Panc1 (cell line): ENCODE data around the gene CFAP100. TPM values are rescaled to one million over a fixed set of nuclear protein-coding genes. Genes with fewer than 3 reads are reported as not detected.

Source experiments
- ATAC-seq: fragments of 200-7000 bp; cut with Tn5 transposase; 2 replicates; pipeline ENCODE4 v1.9.1; 2020; ENCODE audit warnings: mild to moderate bottlenecking, moderate library complexity
- BruUV-seq: library from RNA; stranded (reverse); fragments of 400-500 nt; replicated peaks from 2 replicates; lab custom pipeline; 2021; lab: Mats Ljungman, UMichigan
- CTCF ChIA-PET: fragments of 300-600 bp; sonication (Branson Sonifier 250); formaldehyde crosslinking; loops from one replicate; lab custom pipeline; 2022; ENCODE audit warnings: antibody characterized with exemption; lab: Charles Lee
- POLR2A ChIA-PET: fragments of 300-600 bp; sonication (Branson Sonifier 250); formaldehyde crosslinking; loops from one replicate; lab custom pipeline; 2022; ENCODE audit warnings: antibody characterized with exemption; lab: Charles Lee
- DNase-seq: peaks from one replicate; pipeline ENCODE4 v3.0.0-alpha.2; 2010; ENCODE audit warnings: low read depth, low spot score
- H3K27ac ChIP-seq: 2 replicates; pipeline ENCODE4 v1.5.1; 2011; ENCODE audit warnings: mild to moderate bottlenecking, low read length, inconsistent platforms
- H3K27me3 ChIP-seq: fragments of 200-500 bp; sonication (Bioruptor generic); 2 replicates; pipeline ENCODE4 v1.6.0; 2014; ENCODE audit warnings: low read length, inconsistent platforms; ENCODE audit not compliant: control insufficient read depth, insufficient read depth
- H3K36me3 ChIP-seq: fragments of 200-500 bp; sonication (Bioruptor generic); 2 replicates; pipeline ENCODE4 v1.5.1; 2014; ENCODE audit warnings: inconsistent platforms, mild to moderate bottlenecking, low read length, moderate library complexity; ENCODE audit not compliant: control insufficient read depth, insufficient read depth
- H3K4me1 ChIP-seq: 2 replicates; pipeline ENCODE4 v1.5.1; 2011; ENCODE audit warnings: inconsistent platforms, mild to moderate bottlenecking, low read length, moderate library complexity; ENCODE audit not compliant: control insufficient read depth, insufficient read depth
- H3K4me3 ChIP-seq, 2 experiments: 2 replicates each; pipeline ENCODE4 v1.5.1; 2011 to 2012; ENCODE audit warnings: low read depth in 2 of 2, low read length in 2 of 2, mild to moderate bottlenecking in 2 of 2, inconsistent platforms in 1 of 2, moderate library complexity in 1 of 2
- H3K9me3 ChIP-seq: fragments of 200-500 bp; sonication (Bioruptor generic); 2 replicates; pipeline ENCODE4 v1.5.1; 2014; ENCODE audit warnings: low read depth, mild to moderate bottlenecking, inconsistent platforms, low read length, moderate library complexity; ENCODE audit not compliant: control insufficient read depth, insufficient read depth
- POLR2AphosphoS5 ChIP-seq: IDR thresholded peaks from 2 replicates; pipeline ENCODE4 v1.6.1; 2012; ENCODE audit warnings: mild to moderate bottlenecking, low read depth, low read length, moderate library complexity
- SIN3A ChIP-seq: IDR thresholded peaks from 2 replicates; pipeline ENCODE4 v1.6.1; 2012; ENCODE audit warnings: low read depth, mild to moderate bottlenecking, low read length, moderate library complexity, borderline replicate concordance; ENCODE audit not compliant: insufficient read depth
- TCF7L2 ChIP-seq: IDR thresholded peaks from 2 replicates; pipeline ENCODE4 v1.6.1; 2011; ENCODE audit warnings: mild to moderate bottlenecking, low read depth, low read length, inconsistent platforms
- in situ Hi-C: cut with HindIII; loops from 2 replicates; pipeline ENCODE4 v1.10.0; 2016; ENCODE audit warnings: low sequenced_read_pairs, low pct_unique_long_range_greater_than_20kb
- intact Hi-C: fragments of 100-400 bp; cut with micrococcal nuclease; formaldehyde crosslinking; loops from one replicate; pipeline ENCODE4 v1.10.0; 2022; ENCODE audit not compliant: unreplicated experiment
- total RNA-seq: library from RNA; stranded (reverse); gene quantifications from one replicate; pipeline ENCODE4 v1.2.1, GENCODE V29; 2021; ENCODE audit not compliant: unreplicated experiment
- TF ChIP-seq, protein P1 (sequence below): fragments of 450-650 bp; IDR thresholded peaks from 2 replicates; pipeline ENCODE4 v1.5.1; 2017; ENCODE audit warnings: mild to moderate bottlenecking
- TF ChIP-seq, protein P2 (sequence below), 2 experiments: IDR thresholded peaks; 2 replicates each; pipeline ENCODE4 v1.6.1; 2011 to 2012; ENCODE audit warnings: low read depth in 2 of 2, control low read depth in 1 of 2, low read length in 1 of 2, mild to moderate bottlenecking in 1 of 2, moderate library complexity in 1 of 2; ENCODE audit not compliant: insufficient read depth in 1 of 2

CFAP100 gene
- total RNA-seq, 1 experiment from 2014 or later = not detected

DNA sequence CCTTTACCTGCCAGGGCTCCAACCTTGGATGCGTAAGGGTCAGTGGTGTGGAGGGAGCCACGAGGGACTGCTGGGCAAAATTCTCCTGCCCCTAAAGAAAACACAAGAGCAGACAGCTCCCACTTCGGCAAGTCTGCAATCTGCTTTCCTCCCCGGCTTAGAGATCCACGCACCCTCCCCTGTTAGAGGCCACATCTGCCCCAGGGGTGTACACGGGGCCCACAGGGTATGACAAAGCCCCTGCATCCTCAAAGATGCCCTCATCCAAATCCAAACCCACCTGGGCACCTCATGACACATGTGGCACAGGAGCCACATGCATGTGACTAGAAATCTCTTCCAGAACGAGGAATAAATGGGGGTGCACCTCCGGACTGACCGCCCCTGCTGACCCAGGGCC is 55.5 kb downstream of the CFAP100 start:
- intact Hi-C loops = no loop called here
- ChIA-PET CTCF (interaction anchor here (0.5 kb wide), 1 partner anchor 1011 kb away, joined by 3 read pairs; no protein-coding TSS in a partner anchor), POLR2A (no interaction called here)
- DNase-seq (no peak), ATAC-seq (no peak)
- in situ Hi-C loops = no loop called here
- TF ChIP-seq, protein P1, sequence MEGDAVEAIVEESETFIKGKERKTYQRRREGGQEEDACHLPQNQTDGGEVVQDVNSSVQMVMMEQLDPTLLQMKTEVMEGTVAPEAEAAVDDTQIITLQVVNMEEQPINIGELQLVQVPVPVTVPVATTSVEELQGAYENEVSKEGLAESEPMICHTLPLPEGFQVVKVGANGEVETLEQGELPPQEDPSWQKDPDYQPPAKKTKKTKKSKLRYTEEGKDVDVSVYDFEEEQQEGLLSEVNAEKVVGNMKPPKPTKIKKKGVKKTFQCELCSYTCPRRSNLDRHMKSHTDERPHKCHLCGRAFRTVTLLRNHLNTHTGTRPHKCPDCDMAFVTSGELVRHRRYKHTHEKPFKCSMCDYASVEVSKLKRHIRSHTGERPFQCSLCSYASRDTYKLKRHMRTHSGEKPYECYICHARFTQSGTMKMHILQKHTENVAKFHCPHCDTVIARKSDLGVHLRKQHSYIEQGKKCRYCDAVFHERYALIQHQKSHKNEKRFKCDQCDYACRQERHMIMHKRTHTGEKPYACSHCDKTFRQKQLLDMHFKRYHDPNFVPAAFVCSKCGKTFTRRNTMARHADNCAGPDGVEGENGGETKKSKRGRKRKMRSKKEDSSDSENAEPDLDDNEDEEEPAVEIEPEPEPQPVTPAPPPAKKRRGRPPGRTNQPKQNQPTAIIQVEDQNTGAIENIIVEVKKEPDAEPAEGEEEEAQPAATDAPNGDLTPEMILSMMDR = no peak
- TF ChIP-seq POLR2AphosphoS5 (no peak), TCF7L2 (no peak), SIN3A (no peak)
- TF ChIP-seq, protein P2, sequence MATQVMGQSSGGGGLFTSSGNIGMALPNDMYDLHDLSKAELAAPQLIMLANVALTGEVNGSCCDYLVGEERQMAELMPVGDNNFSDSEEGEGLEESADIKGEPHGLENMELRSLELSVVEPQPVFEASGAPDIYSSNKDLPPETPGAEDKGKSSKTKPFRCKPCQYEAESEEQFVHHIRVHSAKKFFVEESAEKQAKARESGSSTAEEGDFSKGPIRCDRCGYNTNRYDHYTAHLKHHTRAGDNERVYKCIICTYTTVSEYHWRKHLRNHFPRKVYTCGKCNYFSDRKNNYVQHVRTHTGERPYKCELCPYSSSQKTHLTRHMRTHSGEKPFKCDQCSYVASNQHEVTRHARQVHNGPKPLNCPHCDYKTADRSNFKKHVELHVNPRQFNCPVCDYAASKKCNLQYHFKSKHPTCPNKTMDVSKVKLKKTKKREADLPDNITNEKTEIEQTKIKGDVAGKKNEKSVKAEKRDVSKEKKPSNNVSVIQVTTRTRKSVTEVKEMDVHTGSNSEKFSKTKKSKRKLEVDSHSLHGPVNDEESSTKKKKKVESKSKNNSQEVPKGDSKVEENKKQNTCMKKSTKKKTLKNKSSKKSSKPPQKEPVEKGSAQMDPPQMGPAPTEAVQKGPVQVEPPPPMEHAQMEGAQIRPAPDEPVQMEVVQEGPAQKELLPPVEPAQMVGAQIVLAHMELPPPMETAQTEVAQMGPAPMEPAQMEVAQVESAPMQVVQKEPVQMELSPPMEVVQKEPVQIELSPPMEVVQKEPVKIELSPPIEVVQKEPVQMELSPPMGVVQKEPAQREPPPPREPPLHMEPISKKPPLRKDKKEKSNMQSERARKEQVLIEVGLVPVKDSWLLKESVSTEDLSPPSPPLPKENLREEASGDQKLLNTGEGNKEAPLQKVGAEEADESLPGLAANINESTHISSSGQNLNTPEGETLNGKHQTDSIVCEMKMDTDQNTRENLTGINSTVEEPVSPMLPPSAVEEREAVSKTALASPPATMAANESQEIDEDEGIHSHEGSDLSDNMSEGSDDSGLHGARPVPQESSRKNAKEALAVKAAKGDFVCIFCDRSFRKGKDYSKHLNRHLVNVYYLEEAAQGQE (IDR thresholded peaks at IDR 0.05; ENCODE audit: insufficient read depth in 1 of 2, low read depth in 2 of 2, low read length in 1 of 2) = no peak
- BruUV-seq = no TSS peak
- H3K9me3 ChIP-seq = no peaks in the 10 kb centered on the region
- no peaks in the 10 kb centered on the region for H3K27me3 ChIP-seq
- H3K36me3 ChIP-seq = 0 out of 2 replicates have a peak, but pooled peaks cover 2% of the 10 kb centered on the region
- no peaks in the 10 kb centered on the region for H3K4me1 ChIP-seq
- no peak overlapping the region for H3K4me3 ChIP-seq
- H3K27ac ChIP-seq = no peak overlapping the region

DNA sequence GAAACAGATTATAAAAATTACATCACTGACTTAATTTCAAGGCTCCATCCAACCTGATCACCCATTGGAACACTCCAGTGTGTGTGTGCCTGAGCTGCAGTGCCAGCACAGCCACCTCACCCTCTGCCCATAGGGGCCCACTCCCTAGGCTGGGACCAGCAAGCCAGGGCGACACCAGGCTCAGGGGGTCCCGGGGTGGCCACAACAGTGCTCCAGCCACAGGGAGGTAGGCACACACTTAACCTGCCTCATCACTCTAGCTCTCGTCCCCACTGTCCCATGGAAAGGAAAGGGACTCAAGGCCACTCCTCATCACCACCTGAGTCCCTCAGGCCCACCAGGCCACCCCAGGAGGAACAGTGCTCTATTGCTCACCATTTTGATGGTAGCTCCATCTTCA is 56.0 kb downstream of the CFAP100 start:
- Histone ChIP-seq H3K36me3 (0 out of 2 replicates have a peak, but pooled peaks cover 2% of the 10 kb centered on the region), H3K27me3 (no peaks in the 10 kb centered on the region), H3K4me1 (no peaks in the 10 kb centered on the region), H3K27ac (no peak overlapping the region), H3K9me3 (no peaks in the 10 kb centered on the region), H3K4me3 (no peak overlapping the region)
- TF ChIP-seq POLR2AphosphoS5 (no peak), SIN3A (no peak), TCF7L2 (no peak)
- TF ChIP-seq, protein P2 (IDR thresholded peaks at IDR 0.05; ENCODE audit: insufficient read depth in 1 of 2, low read depth in 2 of 2, low read length in 1 of 2) = no peak
- TF ChIP-seq, protein P1 = no peak
- ChIA-PET CTCF (interaction anchor here (0.5 kb wide), 1 partner anchor 1011 kb away, joined by 3 read pairs; no protein-coding TSS in a partner anchor), POLR2A (no interaction called here)
- DNase-seq (no peak), ATAC-seq (no peak)
- in situ Hi-C loops = no loop called here
- intact Hi-C loops = no loop called here
- no TSS peak for BruUV-seq
